Nephron (organoid): ENCODE results near the gene ERCC1.

Experiments
- H3K27ac Mint-ChIP-seq, 3 experiments: 2 replicates each; pipeline ENCODE4 v1.8.0; 2020; ENCODE audit warnings: mixed read lengths in 3 of 3, mild to moderate bottlenecking in 2 of 3, moderate library complexity in 1 of 3
- H3K27me3 Mint-ChIP-seq: 2 replicates; pipeline ENCODE4 v1.8.0; 2021; ENCODE audit warnings: low read depth, mild to moderate bottlenecking, moderate library complexity, mixed read lengths
- H3K36me3 Mint-ChIP-seq: 2 replicates; pipeline ENCODE4 v1.8.0; 2020; ENCODE audit warnings: low read depth, mixed read lengths
- H3K4me1 Mint-ChIP-seq: 2 replicates; pipeline ENCODE4 v1.8.0; 2020; ENCODE audit warnings: mixed read lengths
- H3K4me3 Mint-ChIP-seq, 3 experiments: 2 replicates each; pipeline ENCODE4 v1.8.0; 2020; ENCODE audit warnings: mild to moderate bottlenecking in 3 of 3, mixed read lengths in 3 of 3, moderate library complexity in 2 of 3
- H3K9me3 Mint-ChIP-seq: 2 replicates; pipeline ENCODE4 v1.8.0; 2020; ENCODE audit warnings: mixed read lengths
- CTCF ChIP-seq, 3 experiments: fragments of 200-600 bp; sonication (generic); IDR thresholded peaks; one replicate each; pipeline ENCODE4 v1.5.0; 2021; ENCODE audit warnings: antibody characterized with exemption in 3 of 3; ENCODE audit not compliant: unreplicated experiment in 3 of 3

ERCC1 gene

DNA sequence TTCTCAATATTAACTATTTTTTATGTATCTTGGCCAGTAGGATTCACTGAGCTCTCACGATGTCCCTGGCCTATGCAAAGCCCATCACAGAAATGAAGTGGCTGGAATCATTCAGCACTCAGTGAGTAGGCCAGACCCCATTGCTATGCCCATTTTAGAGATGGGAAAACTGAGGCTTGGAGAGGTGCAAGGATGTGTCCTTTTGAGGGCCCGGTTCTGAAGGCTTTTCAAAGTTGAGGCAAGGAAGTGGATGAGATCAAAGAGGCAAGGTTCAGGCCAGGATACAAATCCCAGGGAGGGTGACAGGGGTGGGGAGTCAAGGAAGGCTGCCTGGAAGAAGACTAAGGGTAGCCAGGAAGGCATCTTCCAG lies 18.7 kb upstream of the ERCC1 start:
- Mint-ChIP-seq H3K36me3 (no peaks in the 10 kb centered on the region), H3K9me3 (no peaks in the 10 kb centered on the region), H3K27ac (peak overlapping the region; percentile 24 to 59 (median 34)), H3K4me3 (peak overlapping the region; percentile 81 to 92 (median 85)), H3K27me3 (no peaks in the 10 kb centered on the region), H3K4me1 (peaks cover 33% of the 10 kb centered on the region)
- TF ChIP-seq CTCF (IDR thresholded peaks at IDR 0.05; ENCODE audit: unreplicated experiment in 3 of 3), result no peak

DNA sequence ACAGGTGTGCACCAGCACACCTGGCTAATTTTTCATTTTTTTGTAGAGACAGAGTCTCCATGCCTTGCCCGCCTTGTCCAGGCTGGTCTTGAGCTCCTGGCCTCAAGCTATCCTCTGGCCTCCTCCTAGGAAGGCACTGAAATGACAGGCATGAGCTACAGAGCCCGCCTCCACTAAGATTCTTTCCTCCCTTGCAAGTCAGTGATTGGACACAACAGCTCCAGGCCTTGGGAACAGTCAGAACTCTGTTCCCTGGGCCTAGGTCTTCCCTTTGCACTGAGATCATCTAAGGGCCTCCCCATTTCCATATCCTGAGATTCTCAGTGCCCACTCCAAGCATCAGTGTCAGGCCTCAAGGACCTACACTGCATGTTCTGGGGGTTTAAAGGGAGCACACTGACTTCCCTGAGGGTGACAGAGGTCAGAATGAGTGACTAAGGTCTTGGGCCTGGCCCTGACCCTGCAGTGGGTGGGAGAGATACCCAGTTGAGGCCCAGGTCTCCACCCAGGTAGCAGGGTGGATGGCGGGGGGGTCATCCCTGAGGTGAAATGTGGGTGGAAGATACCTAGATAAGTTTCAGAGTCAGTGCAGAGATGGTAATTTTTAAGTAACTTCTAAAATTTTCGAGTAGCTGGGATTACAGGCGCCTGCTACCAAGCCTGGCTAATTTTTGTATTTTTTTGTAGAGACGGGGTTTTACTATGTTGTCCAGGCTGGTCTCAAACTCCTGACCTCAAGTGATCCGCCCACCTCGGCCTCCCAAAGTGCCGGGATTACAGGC lies 17.3 kb upstream of the ERCC1 start:
- Mint-ChIP-seq H3K36me3 (no peaks in the 10 kb centered on the region), H3K4me1 (peaks cover 31% of the 10 kb centered on the region), H3K9me3 (no peaks in the 10 kb centered on the region), H3K27me3 (no peaks in the 10 kb centered on the region), H3K27ac (peak overlapping the region; percentile 53 to 75 (median 71)), H3K4me3 (peak overlapping the region; percentile 83 to 88 (median 87))
- TF ChIP-seq CTCF (IDR thresholded peaks at IDR 0.05; ENCODE audit: unreplicated experiment in 3 of 3), result no peak

DNA sequence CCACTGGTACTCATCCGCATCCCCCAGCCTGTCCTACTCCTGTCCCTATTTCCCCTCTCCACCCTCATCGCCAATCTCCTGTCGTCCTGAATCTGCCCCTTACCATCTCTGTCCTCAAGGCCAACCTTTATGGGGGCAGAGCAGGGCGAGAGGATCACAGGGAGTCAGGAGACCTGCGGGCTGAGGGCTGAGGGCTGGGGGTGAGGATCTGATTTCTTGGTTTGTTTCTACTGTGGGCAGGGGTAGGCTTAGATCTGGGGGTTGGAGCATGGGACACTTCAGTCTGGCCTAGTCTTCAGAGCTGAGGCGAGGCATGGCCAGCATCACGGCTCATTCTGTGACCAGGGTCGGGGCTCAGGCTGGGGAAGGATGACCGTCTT lies 16.5 kb upstream of the ERCC1 start:
- H3K4me1 Mint-ChIP-seq, result peaks cover 31% of the 10 kb centered on the region
- peak overlapping the region; percentile 37 to 71 (median 53) for H3K27ac Mint-ChIP-seq
- H3K9me3 Mint-ChIP-seq, result no peaks in the 10 kb centered on the region
- peak overlapping the region; percentile 83 to 88 (median 87) for H3K4me3 Mint-ChIP-seq
- H3K36me3 Mint-ChIP-seq, result no peaks in the 10 kb centered on the region
- H3K27me3 Mint-ChIP-seq, result no peaks in the 10 kb centered on the region
- TF ChIP-seq CTCF (IDR thresholded peaks at IDR 0.05; ENCODE audit: unreplicated experiment in 3 of 3), result no peak

- Mint-ChIP-seq H3K4me1 (peaks cover 30% of the 10 kb centered on the region), H3K27ac (peak overlapping the region; percentile 37 to 71 (median 53)), H3K27me3 (no peaks in the 10 kb centered on the region), H3K4me3 (peak overlapping the region; percentile 83 to 88 (median 87)), H3K36me3 (no peaks in the 10 kb centered on the region), H3K9me3 (no peaks in the 10 kb centered on the region)
- peak; percentile 100 for TF ChIP-seq CTCF (IDR thresholded peaks at IDR 0.05; ENCODE audit: unreplicated experiment in 3 of 3)
These were observed 16.0 kb upstream of the ERCC1 start for GRCh38 chr19:45439569-45440258.

DNA sequence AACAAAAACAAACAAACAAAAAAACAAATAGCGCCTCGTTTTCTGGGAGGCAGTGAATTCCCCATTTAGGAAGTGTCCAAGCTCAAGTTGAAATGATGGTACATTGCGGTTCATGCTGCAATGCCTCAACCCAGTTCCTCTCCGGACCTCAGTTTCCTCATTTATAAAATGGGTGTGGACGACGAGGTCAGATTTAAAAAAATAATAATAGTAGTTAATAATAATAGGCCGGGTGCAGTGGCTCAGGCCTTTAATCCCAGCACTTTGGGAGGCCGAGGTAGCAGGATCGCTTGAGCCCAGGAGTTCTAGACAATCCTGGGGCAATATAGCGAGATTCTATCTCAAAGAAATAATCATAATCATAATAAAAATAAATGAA lies 15.5 kb upstream of the ERCC1 start:
- Mint-ChIP-seq H3K4me1 (peaks cover 25% of the 10 kb centered on the region), H3K4me3 (peak overlapping the region; percentile 41 to 88 (median 56)), H3K9me3 (no peaks in the 10 kb centered on the region), H3K36me3 (no peaks in the 10 kb centered on the region), H3K27ac (no peak overlapping the region), H3K27me3 (no peaks in the 10 kb centered on the region)
- no peak for TF ChIP-seq CTCF (IDR thresholded peaks at IDR 0.05; ENCODE audit: unreplicated experiment in 3 of 3)
